Smooth muscle cell (in vitro differentiated cells): Measurements from ENCODE around the gene BICD2. TPM values are rescaled to one million over a fixed set of nuclear protein-coding genes. Genes with fewer than 3 reads are reported as not detected.

Experiments used
- DNase-seq: peaks from one replicate; lab custom pipeline; 2025; ENCODE audit not compliant: unreplicated experiment; lab: John Stamatoyannopoulos, UW
- H2AFZ ChIP-seq: fragments of 200-600 bp; sonication (generic); 2 replicates; pipeline ENCODE4 v1.6.0; 2016; ENCODE audit warnings: antibody characterized with exemption, low read depth, mild to moderate bottlenecking
- H3F3A ChIP-seq: fragments of 200-600 bp; sonication (generic); 2 replicates; pipeline ENCODE4 v1.6.0; 2017; ENCODE audit warnings: antibody characterized with exemption, low read depth
- H3K27ac ChIP-seq: fragments of 200-600 bp; sonication (generic); 2 replicates; pipeline ENCODE4 v1.5.1; 2016; ENCODE audit warnings: low read depth, mild to moderate bottlenecking
- H3K27me3 ChIP-seq: fragments of 200-600 bp; sonication (generic); 2 replicates; pipeline ENCODE4 v1.6.1; 2016; ENCODE audit warnings: low read depth, mild to moderate bottlenecking
- H3K36me3 ChIP-seq: fragments of 200-600 bp; sonication (generic); 2 replicates; pipeline ENCODE4 v1.5.1; 2016; ENCODE audit warnings: low read depth
- H3K4me1 ChIP-seq: fragments of 200-600 bp; sonication (generic); 2 replicates; pipeline ENCODE4 v1.5.1; 2016; ENCODE audit warnings: low read depth
- H3K4me2 ChIP-seq: fragments of 200-600 bp; sonication (generic); 2 replicates; pipeline ENCODE4 v1.6.0; 2016; ENCODE audit warnings: mild to moderate bottlenecking
- H3K4me3 ChIP-seq: fragments of 200-600 bp; sonication (generic); 2 replicates; pipeline ENCODE4 v1.5.1; 2016; ENCODE audit warnings: mild to moderate bottlenecking
- H3K79me2 ChIP-seq: fragments of 200-600 bp; sonication (generic); 2 replicates; pipeline ENCODE4 v1.6.0; 2016; ENCODE audit warnings: low read depth, mild to moderate bottlenecking
- H3K9ac ChIP-seq: fragments of 200-600 bp; sonication (generic); 2 replicates; pipeline ENCODE4 v1.6.0; 2016; ENCODE audit warnings: low read depth
- H3K9me3 ChIP-seq: fragments of 200-600 bp; sonication (generic); replicated peaks from 2 replicates; pipeline ENCODE4 v1.5.1; 2016; ENCODE audit warnings: low read depth
- H4K20me1 ChIP-seq: fragments of 200-600 bp; sonication (generic); 2 replicates; pipeline ENCODE4 v1.6.0; 2016; ENCODE audit warnings: low read depth
- WGBS: methylation state at CpG from one replicate; pipeline ENCODE4 v1.1.7; 2016; ENCODE audit warnings: low lambda C conversion rate; 5-methylcytosine and 5-hydroxymethylcytosine counted together
- polyA plus RNA-seq: library from polyadenylated mRNA; unstranded; fragments of >200 nt; fragmentation: Nextera tagmentation; extraction: Ambion mirVana; gene quantifications from 2 replicates; pipeline ENCODE4 v1.2.1, GENCODE V29; 2016
- total RNA-seq: library from RNA; depleted of rRNA; stranded (reverse); fragments of >200 nt; gene quantifications from 2 replicates; pipeline ENCODE4 v1.2.3, GENCODE V29; 2014
- TF ChIP-seq, protein P1 (sequence below): fragments of 200-600 bp; sonication (generic); IDR thresholded peaks from 2 replicates; pipeline ENCODE4 v1.5.1; 2017; ENCODE audit warnings: borderline replicate concordance, mild to moderate bottlenecking, antibody characterized with exemption; ENCODE audit not compliant: insufficient read depth, poor library complexity, severe bottlenecking

Gene BICD2
- total and polyA plus RNA-seq, 2 experiments from 2014 or later: 28.1 to 29.1 TPM

DNA sequence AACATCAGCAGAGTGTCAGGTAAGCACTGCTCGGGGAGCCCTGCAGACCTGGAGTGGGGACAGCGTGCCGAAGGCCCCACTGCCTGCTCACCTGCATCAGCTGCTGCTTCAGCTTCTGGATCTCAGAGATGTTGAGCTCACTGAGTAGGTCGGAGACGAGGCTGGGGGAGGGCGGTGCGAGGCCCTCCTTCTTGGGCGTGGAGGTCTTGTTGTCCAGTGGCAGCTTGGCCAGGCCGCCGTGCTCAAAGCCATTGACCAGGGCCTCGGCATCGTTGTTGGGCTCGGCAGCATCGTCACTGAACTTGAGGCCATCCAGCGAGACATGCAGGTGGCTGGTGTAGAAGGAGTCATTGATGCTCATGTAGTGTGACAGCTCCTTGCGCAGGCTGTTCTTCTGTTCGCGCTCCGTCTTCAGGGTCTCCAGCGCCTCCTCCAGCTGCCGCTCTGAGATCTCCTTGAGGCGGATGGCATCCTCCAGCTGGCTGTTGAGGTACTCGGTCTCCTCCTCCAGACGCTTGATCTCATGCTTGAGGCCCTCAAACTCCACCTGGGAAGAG lies 44.3 kb downstream of the BICD2 start:
- Histone ChIP-seq H3K36me3 (no peaks in the 10 kb centered on the region), H3K79me2 (no peaks in the 10 kb centered on the region)
- 98% methylated on average over 24 of the region's 24 CpGs for WGBS

DNA sequence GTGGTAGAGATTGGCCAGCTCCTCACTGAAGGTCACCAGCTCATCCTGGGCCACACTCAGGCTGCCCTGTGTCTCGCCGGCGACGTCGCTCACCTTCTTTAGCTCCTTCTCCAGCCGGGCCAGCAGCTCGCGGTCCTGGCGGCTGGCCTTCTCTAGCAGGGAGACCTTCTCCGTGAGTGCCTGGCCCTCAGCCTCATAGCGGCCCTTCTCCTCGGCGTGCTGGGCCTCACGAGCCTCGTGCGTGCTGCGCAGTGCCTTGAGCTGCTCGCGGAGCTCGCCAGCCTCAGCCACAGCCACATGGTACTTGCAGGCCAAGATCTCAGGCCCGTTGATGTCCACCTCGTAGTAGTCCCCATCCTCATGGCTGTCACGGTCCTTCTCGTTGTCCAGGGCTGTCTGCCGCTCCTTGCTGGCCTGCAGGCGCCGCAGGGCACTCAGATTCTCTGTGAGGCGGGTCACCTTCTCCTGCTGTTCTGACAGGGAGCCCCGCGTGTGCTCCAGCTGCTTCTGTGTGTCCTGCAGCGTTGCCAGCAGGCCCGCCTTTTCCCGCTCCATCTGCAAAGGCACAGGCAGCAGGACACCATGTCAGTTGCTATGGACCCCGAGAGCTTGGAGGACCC lies 45.5 kb downstream of the BICD2 start:
- Histone ChIP-seq H3K79me2 (no peaks in the 10 kb centered on the region), H4K20me1 (peaks cover 51% of the 10 kb centered on the region), H3K9me3 (no peaks in the 10 kb centered on the region), H3K4me2 (no peak overlapping the region), H3K36me3 (no peaks in the 10 kb centered on the region), H2AFZ (no peak overlapping the region), H3K27me3 (no peaks in the 10 kb centered on the region), H3K4me3 (no peak overlapping the region), H3F3A (no peaks in the 10 kb centered on the region), H3K9ac (no peak overlapping the region), H3K4me1 (no peaks in the 10 kb centered on the region), H3K27ac (no peak overlapping the region)
- 96% methylated on average over 34 of the region's 34 CpGs for WGBS
- DNase-seq: no peak
- TF ChIP-seq, protein P1, sequence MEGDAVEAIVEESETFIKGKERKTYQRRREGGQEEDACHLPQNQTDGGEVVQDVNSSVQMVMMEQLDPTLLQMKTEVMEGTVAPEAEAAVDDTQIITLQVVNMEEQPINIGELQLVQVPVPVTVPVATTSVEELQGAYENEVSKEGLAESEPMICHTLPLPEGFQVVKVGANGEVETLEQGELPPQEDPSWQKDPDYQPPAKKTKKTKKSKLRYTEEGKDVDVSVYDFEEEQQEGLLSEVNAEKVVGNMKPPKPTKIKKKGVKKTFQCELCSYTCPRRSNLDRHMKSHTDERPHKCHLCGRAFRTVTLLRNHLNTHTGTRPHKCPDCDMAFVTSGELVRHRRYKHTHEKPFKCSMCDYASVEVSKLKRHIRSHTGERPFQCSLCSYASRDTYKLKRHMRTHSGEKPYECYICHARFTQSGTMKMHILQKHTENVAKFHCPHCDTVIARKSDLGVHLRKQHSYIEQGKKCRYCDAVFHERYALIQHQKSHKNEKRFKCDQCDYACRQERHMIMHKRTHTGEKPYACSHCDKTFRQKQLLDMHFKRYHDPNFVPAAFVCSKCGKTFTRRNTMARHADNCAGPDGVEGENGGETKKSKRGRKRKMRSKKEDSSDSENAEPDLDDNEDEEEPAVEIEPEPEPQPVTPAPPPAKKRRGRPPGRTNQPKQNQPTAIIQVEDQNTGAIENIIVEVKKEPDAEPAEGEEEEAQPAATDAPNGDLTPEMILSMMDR: no peak

More for the DNA sequence above, 44.3 kb downstream of the BICD2 start:
- peaks cover 52% of the 10 kb centered on the region for H4K20me1 ChIP-seq
- H3F3A ChIP-seq: no peaks in the 10 kb centered on the region
- no peaks in the 10 kb centered on the region for H3K27me3 ChIP-seq
- H2AFZ ChIP-seq: no peak overlapping the region
- no peak overlapping the region for H3K4me2 ChIP-seq
- no peaks in the 10 kb centered on the region for H3K9me3 ChIP-seq
- no peak overlapping the region for H3K4me3 ChIP-seq
- TF ChIP-seq, protein P1: no peak
- DNase-seq: no peak
- no peak overlapping the region for H3K9ac ChIP-seq
- H3K4me1 ChIP-seq: no peaks in the 10 kb centered on the region
- no peak overlapping the region for H3K27ac ChIP-seq

DNA sequence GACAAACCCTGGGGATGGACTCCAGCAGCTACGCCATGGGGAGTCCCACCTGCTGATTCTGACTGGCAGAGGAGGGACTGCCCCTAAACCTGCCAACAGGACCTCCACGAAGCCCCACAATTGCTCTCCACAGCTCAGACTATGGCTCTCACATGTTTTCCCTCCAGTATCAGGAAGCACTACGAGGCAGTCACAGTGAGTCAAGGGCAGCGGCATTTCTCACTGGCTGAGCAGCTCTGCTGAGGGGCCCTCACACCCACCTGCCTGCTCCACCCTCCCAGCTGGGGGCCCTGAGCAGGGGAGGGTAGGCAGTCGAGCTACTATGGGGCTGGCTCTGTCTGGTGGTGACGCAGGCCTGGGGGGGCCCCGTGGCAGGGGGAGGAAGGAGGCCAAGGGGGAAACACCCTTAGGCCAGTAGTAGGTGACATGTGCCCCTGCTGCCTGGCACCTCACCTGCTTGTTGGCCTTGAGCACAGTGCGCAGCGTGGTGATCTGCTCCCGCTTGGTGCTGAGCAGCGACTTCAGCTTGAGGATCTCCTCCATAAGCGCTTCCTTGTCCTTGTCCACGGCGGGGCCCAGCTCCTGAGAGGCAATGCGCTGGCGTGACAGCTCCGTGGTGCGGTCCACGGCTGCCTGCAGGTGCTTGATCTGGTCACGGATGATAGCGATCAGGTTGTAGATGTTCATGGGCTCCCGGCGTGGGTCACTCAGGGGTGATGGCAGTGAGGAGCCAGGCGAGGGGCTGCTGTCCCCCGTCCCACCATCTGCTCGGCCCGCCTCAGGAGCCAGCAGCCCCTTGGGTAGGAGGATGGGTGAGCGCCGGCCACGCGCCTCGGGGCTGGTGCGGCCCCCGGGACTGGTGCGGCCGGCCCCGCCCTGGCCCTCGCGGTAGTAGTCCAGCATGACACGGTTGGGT lies 46.3 kb downstream of the BICD2 start:
- TF ChIP-seq, protein P1: no peak
- H3K4me3 ChIP-seq: no peak overlapping the region
- H3K36me3 ChIP-seq: no peaks in the 10 kb centered on the region
- no peak for DNase-seq
- peaks cover 47% of the 10 kb centered on the region for H4K20me1 ChIP-seq
- H3K79me2 ChIP-seq: no peaks in the 10 kb centered on the region
- no peak overlapping the region for H3K4me2 ChIP-seq
- 96% methylated on average over 40 of the region's 40 CpGs for WGBS
- no peaks in the 10 kb centered on the region for H3K4me1 ChIP-seq
- H3F3A ChIP-seq: no peaks in the 10 kb centered on the region
- H2AFZ ChIP-seq: no peak overlapping the region
- H3K27ac ChIP-seq: no peak overlapping the region
- no peaks in the 10 kb centered on the region for H3K9me3 ChIP-seq
- no peaks in the 10 kb centered on the region for H3K27me3 ChIP-seq
- H3K9ac ChIP-seq: no peak overlapping the region
